SJCRH30 (cell line): ENCODE measurements around the gene FHIP2A. TPM values are rescaled to one million over a fixed set of nuclear protein-coding genes. Genes with fewer than 3 reads are reported as not detected.
A peak's percentile ranks its signal among the peaks of the same experiment; 100 is the strongest.

Experiments
- DNase-seq, 2 experiments: peaks; one replicate each; pipeline ENCODE4 v3.0.0-alpha.2; 2015 to 2020
- H3K27ac ChIP-seq: fragments of 250-450 bp; sonication (Bioruptor Pico); 2 replicates; pipeline ENCODE4 v1.5.1; 2020; ENCODE audit warnings: mild to moderate bottlenecking, moderate library complexity
- H3K27me3 ChIP-seq: fragments of 250-450 bp; sonication (Bioruptor Pico); 2 replicates; pipeline ENCODE4 v1.5.1; 2020; ENCODE audit warnings: mild to moderate bottlenecking, moderate library complexity
- H3K36me3 ChIP-seq: fragments of 250-450 bp; sonication (Bioruptor Pico); 2 replicates; pipeline ENCODE4 v1.5.1; 2020; ENCODE audit warnings: mild to moderate bottlenecking, moderate library complexity
- H3K4me1 ChIP-seq: fragments of 250-450 bp; sonication (Bioruptor Pico); 2 replicates; pipeline ENCODE4 v1.5.1; 2020; ENCODE audit warnings: mild to moderate bottlenecking, moderate library complexity
- H3K4me3 ChIP-seq: fragments of 250-450 bp; sonication (Bioruptor Pico); 2 replicates; pipeline ENCODE4 v1.5.1; 2020; ENCODE audit warnings: mild to moderate bottlenecking, moderate library complexity
- H3K9me3 ChIP-seq: fragments of 250-450 bp; sonication (Bioruptor Pico); replicated peaks from 2 replicates; pipeline ENCODE4 v1.5.1; 2020; ENCODE audit warnings: mild to moderate bottlenecking, moderate library complexity
- total RNA-seq: library from RNA; depleted of rRNA; stranded (reverse); fragments of >200 nt; shearing (Covaris generic); gene quantifications from 2 replicates; pipeline ENCODE4 v1.2.3, GENCODE V29; 2014

FHIP2A gene
- total RNA-seq, 1 experiment from 2014 or later = 10.9 TPM

- Histone ChIP-seq H3K9me3 (no peaks in the 10 kb centered on the region), H3K4me1 (no peaks in the 10 kb centered on the region), H3K4me3 (no peak overlapping the region), H3K27ac (no peak overlapping the region), H3K36me3 (no peaks in the 10 kb centered on the region), H3K27me3 (no peaks in the 10 kb centered on the region)
- DNase-seq = no peak
Observed at GRCh38 chr10:114801411-114801813, 20.2 kb upstream of the FHIP2A start.

GRCh38 chr10:114802177-114802576, 19.4 kb upstream of the FHIP2A start:
- Histone ChIP-seq H3K27me3 (no peaks in the 10 kb centered on the region), H3K4me1 (no peaks in the 10 kb centered on the region), H3K36me3 (no peaks in the 10 kb centered on the region), H3K9me3 (no peaks in the 10 kb centered on the region), H3K27ac (no peak overlapping the region), H3K4me3 (no peak overlapping the region)
- no peak for DNase-seq

GRCh38 chr10:114806562-114807391, 14.8 kb upstream of the FHIP2A start:
- peaks cover 3% of the 10 kb centered on the region; the same call in 1 of the 2 replicates for H3K4me1 ChIP-seq
- no peaks in the 10 kb centered on the region for H3K27me3 ChIP-seq
- no peak overlapping the region for H3K4me3 ChIP-seq
- no peak for DNase-seq
- H3K36me3 ChIP-seq = no peaks in the 10 kb centered on the region
- no peak overlapping the region for H3K27ac ChIP-seq
- H3K9me3 ChIP-seq = no peaks in the 10 kb centered on the region

GRCh38 chr10:114808982-114809381, 12.6 kb upstream of the FHIP2A start:
- no peaks in the 10 kb centered on the region for H3K9me3 ChIP-seq
- H3K4me3 ChIP-seq = no peak overlapping the region
- no peak overlapping the region for H3K27ac ChIP-seq
- H3K27me3 ChIP-seq = no peaks in the 10 kb centered on the region
- no peak for DNase-seq
- H3K36me3 ChIP-seq = no peaks in the 10 kb centered on the region
- H3K4me1 ChIP-seq = peaks cover 9% of the 10 kb centered on the region

GRCh38 chr10:114810926-114811325, 10.7 kb upstream of the FHIP2A start:
- Histone ChIP-seq H3K27ac (no peak overlapping the region), H3K27me3 (no peaks in the 10 kb centered on the region), H3K4me1 (peaks cover 9% of the 10 kb centered on the region), H3K36me3 (no peaks in the 10 kb centered on the region), H3K4me3 (no peak overlapping the region), H3K9me3 (no peaks in the 10 kb centered on the region)
- DNase-seq = no peak

- no peak overlapping the region for H3K27ac ChIP-seq
- no peak overlapping the region for H3K4me3 ChIP-seq
- H3K36me3 ChIP-seq = no peaks in the 10 kb centered on the region
- peaks cover 9% of the 10 kb centered on the region for H3K4me1 ChIP-seq
- no peaks in the 10 kb centered on the region for H3K27me3 ChIP-seq
- H3K9me3 ChIP-seq = no peaks in the 10 kb centered on the region
- peak in 1 of 2 experiments; percentile 20 for DNase-seq
Observed at GRCh38 chr10:114811862-114812261, 9.7 kb upstream of the FHIP2A start.

- H3K9me3 ChIP-seq = no peaks in the 10 kb centered on the region
- no peaks in the 10 kb centered on the region for H3K36me3 ChIP-seq
- H3K4me3 ChIP-seq = no peak overlapping the region
- H3K4me1 ChIP-seq = peaks cover 9% of the 10 kb centered on the region
- H3K27ac ChIP-seq = no peak overlapping the region
- DNase-seq = no peak
- no peaks in the 10 kb centered on the region for H3K27me3 ChIP-seq
Observed at GRCh38 chr10:114815791-114816190, 5.8 kb upstream of the FHIP2A start.

- DNase-seq = no peak
- H3K36me3 ChIP-seq = no peaks in the 10 kb centered on the region
- H3K9me3 ChIP-seq = no peaks in the 10 kb centered on the region
- H3K4me3 ChIP-seq = no peak overlapping the region
- no peak overlapping the region for H3K27ac ChIP-seq
- H3K27me3 ChIP-seq = no peaks in the 10 kb centered on the region
- H3K4me1 ChIP-seq = peaks cover 9% of the 10 kb centered on the region
Observed at GRCh38 chr10:114816308-114816707, 5.3 kb upstream of the FHIP2A start.

GRCh38 chr10:114819322-114819721, 2.3 kb upstream of the FHIP2A start:
- DNase-seq = no peak
- H3K4me3 ChIP-seq = no peak overlapping the region

GRCh38 chr10:114821915-114822443, 399 bp downstream of the FHIP2A start:
- Histone ChIP-seq H3K27me3 (no peaks in the 10 kb centered on the region), H3K9me3 (no peaks in the 10 kb centered on the region), H3K4me1 (no peaks in the 10 kb centered on the region), H3K4me3 (peak overlapping the region; percentile 100), H3K36me3 (no peaks in the 10 kb centered on the region), H3K27ac (peak overlapping the region; percentile 60)
- peak; percentile 58 to 59 for DNase-seq

More at GRCh38 chr10:114819322-114819721, 2.3 kb upstream of the FHIP2A start:
- H3K27ac ChIP-seq = no peak overlapping the region
- no peaks in the 10 kb centered on the region for H3K27me3 ChIP-seq
- H3K36me3 ChIP-seq = no peaks in the 10 kb centered on the region
- H3K9me3 ChIP-seq = no peaks in the 10 kb centered on the region
- H3K4me1 ChIP-seq = no peaks in the 10 kb centered on the region

GRCh38 chr10:114822444-114823076, 980 bp downstream of the FHIP2A start:
- Histone ChIP-seq H3K4me1 (no peaks in the 10 kb centered on the region), H3K4me3 (peak overlapping the region; percentile 100), H3K36me3 (no peaks in the 10 kb centered on the region), H3K27me3 (no peaks in the 10 kb centered on the region), H3K9me3 (no peaks in the 10 kb centered on the region), H3K27ac (peak overlapping the region; percentile 60)
- peak; percentile 29 to 56 for DNase-seq

- peak overlapping the region; percentile 100 for H3K4me3 ChIP-seq
- no peaks in the 10 kb centered on the region for H3K9me3 ChIP-seq
- H3K27ac ChIP-seq = peak overlapping the region; percentile 60
- no peaks in the 10 kb centered on the region for H3K4me1 ChIP-seq
- no peaks in the 10 kb centered on the region for H3K36me3 ChIP-seq
- H3K27me3 ChIP-seq = no peaks in the 10 kb centered on the region
- peak in 1 of 2 experiments; percentile 17 for DNase-seq
Observed at GRCh38 chr10:114823077-114823463, 1.5 kb downstream of the FHIP2A start.

- Histone ChIP-seq H3K9me3 (no peaks in the 10 kb centered on the region), H3K27ac (no peak overlapping the region), H3K27me3 (no peaks in the 10 kb centered on the region), H3K4me1 (no peaks in the 10 kb centered on the region), H3K36me3 (no peaks in the 10 kb centered on the region), H3K4me3 (no peak overlapping the region)
- DNase-seq = no peak
Observed at GRCh38 chr10:114824391-114824790, 2.8 kb downstream of the FHIP2A start.

- Histone ChIP-seq H3K36me3 (no peaks in the 10 kb centered on the region), H3K4me1 (no peaks in the 10 kb centered on the region), H3K27ac (no peak overlapping the region), H3K9me3 (no peaks in the 10 kb centered on the region), H3K27me3 (no peaks in the 10 kb centered on the region), H3K4me3 (no peak overlapping the region)
- DNase-seq = no peak
Observed at GRCh38 chr10:114825513-114826253, 4.1 kb downstream of the FHIP2A start.
